MG63 (cell line): ENCODE data around the gene TAOK3. TPM values are rescaled to one million over a fixed set of nuclear protein-coding genes. Genes with fewer than 3 reads are reported as not detected.
A peak's percentile ranks its signal among the peaks of the same experiment; 100 is the strongest.
"Not testable (repeated sequence)": the region's sequence is repeated elsewhere in the genome, so short reads cannot be mapped to it uniquely, and the experiment has no call there.

Experiments used
- DNase-seq: peaks from one replicate; pipeline ENCODE4 v3.0.0-alpha.2; 2020
- H3K27me3 ChIP-seq: fragments of 250-450 bp; sonication (Bioruptor Pico); 2 replicates; pipeline ENCODE4 v1.5.1; 2020; ENCODE audit warnings: mild to moderate bottlenecking, moderate library complexity
- H3K36me3 ChIP-seq: fragments of 250-450 bp; sonication (Bioruptor Pico); 2 replicates; pipeline ENCODE4 v1.5.1; 2020; ENCODE audit warnings: mild to moderate bottlenecking, moderate library complexity
- H3K4me3 ChIP-seq: fragments of 250-450 bp; sonication (Bioruptor Pico); 2 replicates; pipeline ENCODE4 v1.5.1; 2020; ENCODE audit warnings: mild to moderate bottlenecking, moderate library complexity
- H3K9me3 ChIP-seq: fragments of 250-450 bp; sonication (Bioruptor Pico); 2 replicates; pipeline ENCODE4 v1.5.1; 2020; ENCODE audit warnings: mild to moderate bottlenecking, moderate library complexity
- total RNA-seq: library from RNA; depleted of rRNA; stranded (reverse); fragments of >200 nt; shearing (Covaris generic); gene quantifications from 2 replicates; pipeline ENCODE4 v1.2.3, GENCODE V29; 2014; ENCODE audit warnings: low replicate concordance

Gene TAOK3
- total RNA-seq, 1 experiment from 2014 or later = 24.5 TPM

- Histone ChIP-seq H3K36me3 (no peaks in the 10 kb centered on the region), H3K27me3 (no peaks in the 10 kb centered on the region), H3K9me3 (no peaks in the 10 kb centered on the region), H3K4me3 (no peak overlapping the region)
- no peak for DNase-seq
These were observed 79.9 kb downstream of the TAOK3 start for GRCh38 chr12:118292836-118293235.

GRCh38 chr12:118290130-118290529 is 82.6 kb downstream of the TAOK3 start:
- no peaks in the 10 kb centered on the region for H3K9me3 ChIP-seq
- H3K27me3 ChIP-seq = no peaks in the 10 kb centered on the region
- no peaks in the 10 kb centered on the region for H3K36me3 ChIP-seq
- DNase-seq = no peak
- no peak overlapping the region for H3K4me3 ChIP-seq

- H3K4me3 ChIP-seq = no peak overlapping the region
- no peak for DNase-seq
- H3K27me3 ChIP-seq = no peaks in the 10 kb centered on the region
- H3K36me3 ChIP-seq = no peaks in the 10 kb centered on the region
- H3K9me3 ChIP-seq = no peaks in the 10 kb centered on the region
These were observed 84.5 kb downstream of the TAOK3 start for GRCh38 chr12:118288174-118288573.

GRCh38 chr12:118287728-118288127 is 85.0 kb downstream of the TAOK3 start:
- Histone ChIP-seq H3K9me3 (no peaks in the 10 kb centered on the region), H3K36me3 (no peaks in the 10 kb centered on the region), H3K4me3 (no peak overlapping the region), H3K27me3 (no peaks in the 10 kb centered on the region)
- no peak for DNase-seq

GRCh38 chr12:118282767-118283166 is 89.9 kb downstream of the TAOK3 start:
- no peaks in the 10 kb centered on the region for H3K36me3 ChIP-seq
- no peak overlapping the region for H3K4me3 ChIP-seq
- H3K9me3 ChIP-seq = no peaks in the 10 kb centered on the region
- H3K27me3 ChIP-seq = no peaks in the 10 kb centered on the region
- no peak for DNase-seq

- not testable (repeated sequence) for H3K27me3 ChIP-seq, H3K9me3 ChIP-seq, H3K4me3 ChIP-seq, H3K36me3 ChIP-seq, DNase-seq
These were observed 94.4 kb downstream of the TAOK3 start for GRCh38 chr12:118278288-118278687.

- H3K4me3 ChIP-seq = no peak overlapping the region
- no peaks in the 10 kb centered on the region for H3K36me3 ChIP-seq
- no peaks in the 10 kb centered on the region for H3K27me3 ChIP-seq
- no peaks in the 10 kb centered on the region for H3K9me3 ChIP-seq
- DNase-seq = no peak
These were observed 98.6 kb downstream of the TAOK3 start for GRCh38 chr12:118274066-118274465.

- Histone ChIP-seq H3K27me3 (no peaks in the 10 kb centered on the region), H3K9me3 (no peaks in the 10 kb centered on the region), H3K4me3 (no peak overlapping the region), H3K36me3 (no peaks in the 10 kb centered on the region)
- no peak for DNase-seq
These were observed 100.8 kb downstream of the TAOK3 start for GRCh38 chr12:118271770-118272417.

- DNase-seq = no peak
- Histone ChIP-seq H3K27me3 (no peaks in the 10 kb centered on the region), H3K4me3 (no peak overlapping the region), H3K9me3 (no peaks in the 10 kb centered on the region), H3K36me3 (no peaks in the 10 kb centered on the region)
These were observed 101.5 kb downstream of the TAOK3 start for GRCh38 chr12:118271183-118271582.

GRCh38 chr12:118269806-118270205 is 102.9 kb downstream of the TAOK3 start:
- Histone ChIP-seq H3K9me3 (no peaks in the 10 kb centered on the region), H3K36me3 (no peaks in the 10 kb centered on the region), H3K4me3 (no peak overlapping the region), H3K27me3 (no peaks in the 10 kb centered on the region)
- DNase-seq = no peak

- peak; percentile 3 for DNase-seq
- no peak overlapping the region for H3K4me3 ChIP-seq
- no peaks in the 10 kb centered on the region for H3K27me3 ChIP-seq
- no peaks in the 10 kb centered on the region for H3K36me3 ChIP-seq
- H3K9me3 ChIP-seq = no peaks in the 10 kb centered on the region
These were observed 113.6 kb downstream of the TAOK3 start for GRCh38 chr12:118259079-118259478.

GRCh38 chr12:118256352-118256751 is 116.4 kb downstream of the TAOK3 start:
- Histone ChIP-seq H3K9me3 (no peaks in the 10 kb centered on the region), H3K4me3 (no peak overlapping the region), H3K36me3 (no peaks in the 10 kb centered on the region), H3K27me3 (no peaks in the 10 kb centered on the region)
- no peak for DNase-seq

- DNase-seq = no peak
- Histone ChIP-seq H3K9me3 (no peaks in the 10 kb centered on the region), H3K4me3 (no peak overlapping the region), H3K27me3 (no peaks in the 10 kb centered on the region), H3K36me3 (no peaks in the 10 kb centered on the region)
These were observed 123.2 kb downstream of the TAOK3 start for GRCh38 chr12:118249547-118249946.

- H3K27me3 ChIP-seq, DNase-seq, H3K9me3 ChIP-seq, H3K36me3 ChIP-seq, H3K4me3 ChIP-seq: not testable (repeated sequence)
These were observed 126.8 kb downstream of the TAOK3 start for GRCh38 chr12:118245886-118246285.

GRCh38 chr12:118238888-118239287 is 133.8 kb downstream of the TAOK3 start:
- H3K4me3 ChIP-seq = no peak overlapping the region
- no peaks in the 10 kb centered on the region for H3K27me3 ChIP-seq
- H3K9me3 ChIP-seq = no peaks in the 10 kb centered on the region
- no peak for DNase-seq
- H3K36me3 ChIP-seq = peaks cover 4% of the 10 kb centered on the region; the same call in 1 of the 2 replicates

- no peaks in the 10 kb centered on the region for H3K27me3 ChIP-seq
- H3K4me3 ChIP-seq = no peak overlapping the region
- no peak for DNase-seq
- no peaks in the 10 kb centered on the region for H3K9me3 ChIP-seq
- H3K36me3 ChIP-seq = peaks cover 4% of the 10 kb centered on the region; the same call in 1 of the 2 replicates
These were observed 134.8 kb downstream of the TAOK3 start for GRCh38 chr12:118237908-118238307.

GRCh38 chr12:118237052-118237665 is 135.5 kb downstream of the TAOK3 start:
- H3K4me3 ChIP-seq = no peak overlapping the region
- H3K27me3 ChIP-seq = no peaks in the 10 kb centered on the region
- DNase-seq = no peak
- peaks cover 4% of the 10 kb centered on the region; the same call in 1 of the 2 replicates for H3K36me3 ChIP-seq
- H3K9me3 ChIP-seq = no peaks in the 10 kb centered on the region

- Histone ChIP-seq H3K9me3 (no peaks in the 10 kb centered on the region), H3K27me3 (no peaks in the 10 kb centered on the region), H3K4me3 (no peak overlapping the region), H3K36me3 (no peaks in the 10 kb centered on the region; the same call in 1 of the 2 replicates)
- peak; percentile 41 for DNase-seq
These were observed 152.0 kb downstream of the TAOK3 start for GRCh38 chr12:118220702-118221101.
